ENCODE data around the gene ADGRB3. TPM values are rescaled to one million over a fixed set of nuclear protein-coding genes. Genes with fewer than 3 reads are reported as not detected.

Gene ADGRB3
- polyA plus RNA-seq, 3 donors: 0.04 to 0.23 (median 0.05) TPM

DNA sequence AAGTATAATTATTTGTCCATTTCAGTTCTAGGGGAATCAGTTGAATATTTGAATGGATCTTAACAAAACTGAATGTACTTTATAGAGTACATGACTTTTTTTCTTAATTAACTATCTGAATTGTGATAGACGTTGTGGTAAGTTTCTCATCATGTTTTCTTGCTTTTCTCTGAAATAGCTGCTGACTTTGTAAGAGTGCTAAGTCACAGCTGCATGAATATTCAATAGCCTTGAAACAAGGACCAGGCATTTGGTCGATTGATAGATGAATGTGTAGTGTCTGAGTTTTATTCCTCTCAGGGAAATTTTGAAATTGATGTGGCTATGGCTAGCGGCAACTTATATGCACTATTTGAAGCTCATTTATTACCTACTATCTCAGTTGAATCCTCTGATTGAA is 56.0 kb downstream of the ADGRB3 start:
- Histone ChIP-seq H3K4me3 (replicated peaks in 1 of 3; ENCODE audit: low read depth in 2 of 3, low read length in 3 of 3) (no peak overlapping the region), H3K9me3 (replicated peaks in 1 of 2; ENCODE audit: control insufficient read depth in 1 of 2, insufficient read depth in 1 of 2, low read length in 2 of 2) (no peaks in the 10 kb centered on the region), H3K9ac (ENCODE audit: insufficient read depth, low read length, poor library complexity, severe bottlenecking) (no peak overlapping the region), H3K4me2 (replicated peaks; ENCODE audit: extremely low read depth, low read length, poor library complexity, severe bottlenecking) (no peak overlapping the region), H3K36me3 (replicated peaks in 1 of 2; ENCODE audit: control insufficient read depth in 1 of 2, insufficient read depth in 2 of 2, low read length in 2 of 2) (no peaks in the 10 kb centered on the region), H3K27me3 (ENCODE audit: control insufficient read depth in 2 of 2, insufficient read depth in 2 of 2, low read length in 2 of 2) (no peaks in the 10 kb centered on the region), H4K20me1 (ENCODE audit: insufficient read depth, low read length) (no peaks in the 10 kb centered on the region), H2AFZ (ENCODE audit: insufficient read depth, low read depth, low read length, poor library complexity, severe bottlenecking) (no peak overlapping the region), H3K4me1 (ENCODE audit: control insufficient read depth in 1 of 2, insufficient read depth in 2 of 2, low read length in 2 of 2) (no peaks in the 10 kb centered on the region), H3K79me2 (ENCODE audit: insufficient read depth, low read length) (no peaks in the 10 kb centered on the region), H3K27ac (ENCODE audit: low read depth in 1 of 2, low read length in 2 of 2) (no peak overlapping the region)
- Mint-ChIP-seq H3K27me3 (ENCODE audit: low read depth in 3 of 3) (no peaks in the 10 kb centered on the region), H3K36me3 (no peaks in the 10 kb centered on the region), H3K27ac (no peak overlapping the region), H3K4me3 (no peak overlapping the region), H3K4me1 (no peaks in the 10 kb centered on the region), H3K9me3 (no peaks in the 10 kb centered on the region)
- DNase-seq: no peak
- intact Hi-C loops (cut with micrococcal nuclease): no loop called here
- no peak for TF ChIP-seq CTCF (IDR thresholded peaks at IDR 0.05)
- WGBS (ENCODE audit: insufficient coverage): no CpG with 5 or more reads among the region's 3 CpGs

- no peak overlapping the region for H2AFZ ChIP-seq (ENCODE audit: insufficient read depth, low read depth, low read length, poor library complexity, severe bottlenecking)
- intact Hi-C loops (cut with micrococcal nuclease): no loop called here
- no CpG with 5 or more reads among the region's 1 CpG for WGBS (ENCODE audit: insufficient coverage)
Measured at GRCh38 chr6:68693271-68693670, 58.2 kb downstream of the ADGRB3 start.

More at GRCh38 chr6:68693271-68693670, 58.2 kb downstream of the ADGRB3 start:
- DNase-seq: no peak
- H3K79me2 ChIP-seq (ENCODE audit: insufficient read depth, low read length): no peaks in the 10 kb centered on the region
- H3K4me1 ChIP-seq (ENCODE audit: control insufficient read depth in 1 of 2, insufficient read depth in 2 of 2, low read length in 2 of 2): no peaks in the 10 kb centered on the region
- Mint-ChIP-seq H3K27ac (no peak overlapping the region), H3K4me1 (no peaks in the 10 kb centered on the region), H3K27me3 (ENCODE audit: low read depth in 3 of 3) (no peaks in the 10 kb centered on the region), H3K9me3 (no peaks in the 10 kb centered on the region), H3K36me3 (no peaks in the 10 kb centered on the region), H3K4me3 (no peak overlapping the region)
- no peak overlapping the region for H3K4me3 ChIP-seq (replicated peaks in 1 of 3; ENCODE audit: low read depth in 2 of 3, low read length in 3 of 3)
- TF ChIP-seq CTCF (IDR thresholded peaks at IDR 0.05): no peak
- H3K27me3 ChIP-seq (ENCODE audit: control insufficient read depth in 2 of 2, insufficient read depth in 2 of 2, low read length in 2 of 2): no peaks in the 10 kb centered on the region
- no peak overlapping the region for H3K4me2 ChIP-seq (replicated peaks; ENCODE audit: extremely low read depth, low read length, poor library complexity, severe bottlenecking)
- H3K27ac ChIP-seq (ENCODE audit: low read depth in 1 of 2, low read length in 2 of 2): no peak overlapping the region
- H4K20me1 ChIP-seq (ENCODE audit: insufficient read depth, low read length): no peaks in the 10 kb centered on the region
- no peak overlapping the region for H3K9ac ChIP-seq (ENCODE audit: insufficient read depth, low read length, poor library complexity, severe bottlenecking)
- no peaks in the 10 kb centered on the region for H3K9me3 ChIP-seq (replicated peaks in 1 of 2; ENCODE audit: control insufficient read depth in 1 of 2, insufficient read depth in 1 of 2, low read length in 2 of 2)
- H3K36me3 ChIP-seq (replicated peaks in 1 of 2; ENCODE audit: control insufficient read depth in 1 of 2, insufficient read depth in 2 of 2, low read length in 2 of 2): no peaks in the 10 kb centered on the region
